ENCODE data around the gene CRB2.

Gene CRB2

GRCh38 chr9:123348317-123348992, 7.5 kb upstream of the CRB2 start:
- Histone ChIP-seq H3K27me3 (ENCODE audit: insufficient read depth, poor library complexity, severe bottlenecking) (no peaks in the 10 kb centered on the region), H3K4me3 (replicated peaks; ENCODE audit: insufficient read depth, low read length) (no peak overlapping the region), H3K27ac (replicated peaks) (no peak overlapping the region)
- no peak for DNase-seq (ENCODE audit: low read depth in 1 of 2, low spot score in 1 of 2)
- TF ChIP-seq GABPA (IDR thresholded peaks at IDR 0.05; ENCODE audit: low read depth) (no peak), REST (IDR thresholded peaks at IDR 0.05; ENCODE audit: insufficient replicate concordance, low read depth) (no peak), POLR2AphosphoS5 (IDR thresholded peaks at IDR 0.05; ENCODE audit: low read depth) (no peak), CTCF (IDR thresholded peaks at IDR 0.05; ENCODE audit: insufficient read depth, low read length) (no peak), SPI1 (IDR thresholded peaks at IDR 0.05; ENCODE audit: borderline replicate concordance, low read depth) (no peak)

- no peak for DNase-seq (ENCODE audit: low read depth in 1 of 2, low spot score in 1 of 2)
- H3K27ac ChIP-seq (replicated peaks), result no peak overlapping the region
- no peaks in the 10 kb centered on the region for H3K27me3 ChIP-seq (ENCODE audit: insufficient read depth, poor library complexity, severe bottlenecking)
- H3K4me3 ChIP-seq (replicated peaks; ENCODE audit: insufficient read depth, low read length), result no peak overlapping the region
- no peak for TF ChIP-seq REST (IDR thresholded peaks at IDR 0.05; ENCODE audit: insufficient replicate concordance, low read depth)
- no peak for TF ChIP-seq CTCF (IDR thresholded peaks at IDR 0.05; ENCODE audit: insufficient read depth, low read length)
- TF ChIP-seq GABPA (IDR thresholded peaks at IDR 0.05; ENCODE audit: low read depth), result no peak
- no peak for TF ChIP-seq POLR2AphosphoS5 (IDR thresholded peaks at IDR 0.05; ENCODE audit: low read depth)
- no peak for TF ChIP-seq SPI1 (IDR thresholded peaks at IDR 0.05; ENCODE audit: borderline replicate concordance, low read depth)
Measured at GRCh38 chr9:123349033-123349432, 7.0 kb upstream of the CRB2 start.

- peak in 1 of 2 experiments; percentile 62 for DNase-seq (ENCODE audit: low read depth in 1 of 2, low spot score in 1 of 2)
- Histone ChIP-seq H3K27ac (replicated peaks) (no peak overlapping the region), H3K27me3 (ENCODE audit: insufficient read depth, poor library complexity, severe bottlenecking) (no peaks in the 10 kb centered on the region), H3K4me3 (replicated peaks; ENCODE audit: insufficient read depth, low read length) (no peak overlapping the region)
- TF ChIP-seq CTCF (IDR thresholded peaks at IDR 0.05; ENCODE audit: insufficient read depth, low read length), result peak; percentile 91
- TF ChIP-seq GABPA (IDR thresholded peaks at IDR 0.05; ENCODE audit: low read depth), result no peak
Measured at GRCh38 chr9:123349691-123350480, 6.1 kb upstream of the CRB2 start.
